Measurements from ENCODE around the gene FAM20B. TPM values are rescaled to one million over a fixed set of nuclear protein-coding genes. Genes with fewer than 3 reads are reported as not detected.

Gene FAM20B
- total RNA-seq, 2 donors from 2014 or later = 37.2 to 44.9 TPM

DNA sequence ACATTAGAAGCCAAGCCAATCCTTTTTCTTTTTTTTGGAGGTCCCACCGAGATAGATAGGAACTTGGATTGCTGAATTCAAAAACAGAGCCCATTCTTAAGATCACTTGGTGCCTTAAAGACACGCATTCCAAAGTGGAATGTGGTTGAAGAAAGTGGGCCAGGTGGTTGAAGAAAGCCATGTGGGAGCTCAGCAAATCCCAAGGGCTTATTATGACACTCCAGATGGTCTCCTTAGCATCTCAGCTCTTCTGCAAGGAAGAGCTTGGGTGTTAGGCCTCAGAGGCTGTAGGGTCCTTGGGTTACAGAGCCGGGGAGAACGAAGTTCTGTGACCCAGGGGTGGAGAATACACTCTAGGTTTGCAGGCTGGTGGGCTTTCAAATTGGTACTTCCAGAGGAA lies 69.7 kb downstream of the FAM20B start:
- Histone ChIP-seq H3K4me1 (ENCODE audit: control insufficient read depth in 1 of 2, low read depth in 2 of 2) (peaks cover 10 to 24% of the 10 kb centered on the region in 2 donors), H3K36me3 (peaks cover 23% of the 10 kb centered on the region), H3K27ac (no peak overlapping the region), H3K27me3 (replicated peaks; ENCODE audit: insufficient read depth) (no peaks in the 10 kb centered on the region), H3K4me3 (no peak overlapping the region), H3K9me3 (no peaks in the 10 kb centered on the region)
- TF ChIP-seq CTCF (IDR thresholded peaks at IDR 0.05) = no peak
- ATAC-seq (ENCODE audit: insufficient number of reproducible peaks, low FRiP score, low read depth) (no peak), DNase-seq (ENCODE audit: low spot score) (no peak)

- Histone ChIP-seq H3K27ac (no peak overlapping the region), H3K36me3 (peaks cover 23% of the 10 kb centered on the region), H3K4me1 (ENCODE audit: control insufficient read depth in 1 of 2, low read depth in 2 of 2) (peaks cover 8 to 19% of the 10 kb centered on the region in 2 donors), H3K4me3 (no peak overlapping the region), H3K27me3 (replicated peaks; ENCODE audit: insufficient read depth) (no peaks in the 10 kb centered on the region), H3K9me3 (no peaks in the 10 kb centered on the region)
- ATAC-seq (ENCODE audit: insufficient number of reproducible peaks, low FRiP score, low read depth) (no peak), DNase-seq (ENCODE audit: low spot score) (no peak)
- TF ChIP-seq CTCF (IDR thresholded peaks at IDR 0.05) = no peak
Measured at GRCh38 chr1:179095924-179096323, 70.2 kb downstream of the FAM20B start.

DNA sequence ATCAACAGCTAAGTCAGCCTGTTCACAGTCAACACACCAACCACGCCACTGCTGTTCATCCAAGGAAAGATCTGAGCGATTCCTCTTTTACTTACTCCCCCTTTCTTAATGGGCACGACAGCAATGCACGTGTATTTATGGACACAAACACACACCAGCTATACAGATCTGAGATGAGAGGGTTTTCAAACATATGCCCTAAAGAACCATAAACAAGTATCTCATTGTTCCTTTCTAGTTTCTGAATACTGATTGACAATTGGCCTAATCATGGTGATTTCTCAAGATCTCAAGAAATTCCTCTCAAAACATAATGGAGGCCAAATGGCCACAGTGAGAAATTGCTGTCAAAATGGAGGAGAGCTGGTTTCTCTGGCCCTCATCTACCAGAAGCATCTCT lies 74.2 kb downstream of the FAM20B start:
- Histone ChIP-seq H3K36me3 (peaks cover under 1% of the 10 kb centered on the region), H3K27me3 (replicated peaks; ENCODE audit: insufficient read depth) (no peaks in the 10 kb centered on the region), H3K9me3 (no peaks in the 10 kb centered on the region), H3K4me1 (ENCODE audit: control insufficient read depth in 1 of 2, low read depth in 2 of 2) (no peaks in the 10 kb centered on the region), H3K27ac (no peak overlapping the region), H3K4me3 (no peak overlapping the region)
- no peak for DNase-seq (ENCODE audit: low spot score)
- no peak for TF ChIP-seq CTCF (IDR thresholded peaks at IDR 0.05)
- no peak for ATAC-seq (ENCODE audit: insufficient number of reproducible peaks, low FRiP score, low read depth)

- no peak for TF ChIP-seq CTCF (IDR thresholded peaks at IDR 0.05)
- ATAC-seq (ENCODE audit: insufficient number of reproducible peaks, low FRiP score, low read depth) (no peak), DNase-seq (ENCODE audit: low spot score) (no peak)
- no peak overlapping the region for H3K27ac ChIP-seq
- H3K36me3 ChIP-seq = no peaks in the 10 kb centered on the region
- no peaks in the 10 kb centered on the region for H3K27me3 ChIP-seq (replicated peaks; ENCODE audit: insufficient read depth)
- no peaks in the 10 kb centered on the region for H3K9me3 ChIP-seq
- no peak overlapping the region for H3K4me3 ChIP-seq
- no peaks in the 10 kb centered on the region for H3K4me1 ChIP-seq (ENCODE audit: control insufficient read depth in 1 of 2, low read depth in 2 of 2)
Measured at GRCh38 chr1:179101566-179101965, 75.9 kb downstream of the FAM20B start.

- Histone ChIP-seq H3K4me1 (ENCODE audit: control insufficient read depth in 1 of 2, low read depth in 2 of 2) (no peaks in the 10 kb centered on the region), H3K4me3 (no peak overlapping the region), H3K36me3 (peaks cover 13% of the 10 kb centered on the region), H3K27me3 (replicated peaks; ENCODE audit: insufficient read depth) (no peaks in the 10 kb centered on the region), H3K27ac (no peak overlapping the region), H3K9me3 (no peaks in the 10 kb centered on the region)
- DNase-seq (ENCODE audit: low spot score) (no peak), ATAC-seq (ENCODE audit: insufficient number of reproducible peaks, low FRiP score, low read depth) (no peak)
- no peak for TF ChIP-seq CTCF (IDR thresholded peaks at IDR 0.05)
Measured at GRCh38 chr1:179103999-179104398, 78.3 kb downstream of the FAM20B start.
